ENCODE results near the gene VRK3. TPM values are rescaled to one million over a fixed set of nuclear protein-coding genes. Genes with fewer than 3 reads are reported as not detected.

The VRK3 gene
- total RNA-seq, 1 donor from 2014 or later = 43.4 TPM

- DNase-seq (ENCODE audit: low read depth, low spot score) = no peak
- TF ChIP-seq CTCF (conservative IDR thresholded peaks at IDR 0.05) = no peak
- Mint-ChIP-seq H3K4me1 (peaks cover 23% of the 10 kb centered on the region), H3K27me3 (ENCODE audit: low read depth) (no peaks in the 10 kb centered on the region), H3K4me3 (no peak overlapping the region), H3K27ac (ENCODE audit: unreplicated experiment) (no peak overlapping the region), H3K9me3 (no peaks in the 10 kb centered on the region), H3K36me3 (ENCODE audit: low read depth) (no peaks in the 10 kb centered on the region)
Measured at GRCh38 chr19:49952906-49953305, 72.3 kb downstream of the VRK3 start.

- no peak overlapping the region for H3K4me3 Mint-ChIP-seq
- no peak overlapping the region for H3K27ac Mint-ChIP-seq (ENCODE audit: unreplicated experiment)
- no peak for TF ChIP-seq CTCF (conservative IDR thresholded peaks at IDR 0.05)
Measured at GRCh38 chr19:49952479-49952836, 72.7 kb downstream of the VRK3 start.

GRCh38 chr19:49951806-49952478 lies 73.2 kb downstream of the VRK3 start:
- Mint-ChIP-seq H3K4me3 (no peak overlapping the region), H3K9me3 (no peaks in the 10 kb centered on the region), H3K27me3 (ENCODE audit: low read depth) (no peaks in the 10 kb centered on the region), H3K27ac (ENCODE audit: unreplicated experiment) (no peak overlapping the region), H3K36me3 (ENCODE audit: low read depth) (no peaks in the 10 kb centered on the region), H3K4me1 (peaks cover 23% of the 10 kb centered on the region)
- DNase-seq (ENCODE audit: low read depth, low spot score) = no peak
- no peak for TF ChIP-seq CTCF (conservative IDR thresholded peaks at IDR 0.05)

More at GRCh38 chr19:49952479-49952836, 72.7 kb downstream of the VRK3 start:
- Mint-ChIP-seq H3K4me1 (peaks cover 23% of the 10 kb centered on the region), H3K36me3 (ENCODE audit: low read depth) (no peaks in the 10 kb centered on the region), H3K9me3 (no peaks in the 10 kb centered on the region), H3K27me3 (ENCODE audit: low read depth) (no peaks in the 10 kb centered on the region)
- no peak for DNase-seq (ENCODE audit: low read depth, low spot score)

GRCh38 chr19:49950956-49951526 lies 74.1 kb downstream of the VRK3 start:
- Mint-ChIP-seq H3K36me3 (ENCODE audit: low read depth) (no peaks in the 10 kb centered on the region), H3K27ac (ENCODE audit: unreplicated experiment) (no peak overlapping the region), H3K9me3 (no peaks in the 10 kb centered on the region), H3K4me3 (no peak overlapping the region), H3K27me3 (ENCODE audit: low read depth) (no peaks in the 10 kb centered on the region), H3K4me1 (peaks cover 23% of the 10 kb centered on the region)
- no peak for TF ChIP-seq CTCF (conservative IDR thresholded peaks at IDR 0.05)
- DNase-seq (ENCODE audit: low read depth, low spot score) = no peak

- DNase-seq (ENCODE audit: low read depth, low spot score) = no peak
- TF ChIP-seq CTCF (conservative IDR thresholded peaks at IDR 0.05) = no peak
- H3K9me3 Mint-ChIP-seq = no peaks in the 10 kb centered on the region
- no peaks in the 10 kb centered on the region for H3K27me3 Mint-ChIP-seq (ENCODE audit: low read depth)
- H3K4me3 Mint-ChIP-seq = no peak overlapping the region
- H3K36me3 Mint-ChIP-seq (ENCODE audit: low read depth) = no peaks in the 10 kb centered on the region
- H3K4me1 Mint-ChIP-seq = peaks cover 23% of the 10 kb centered on the region
- no peak overlapping the region for H3K27ac Mint-ChIP-seq (ENCODE audit: unreplicated experiment)
Measured at GRCh38 chr19:49950590-49950948, 74.6 kb downstream of the VRK3 start.

Measured in neural crest cell (in vitro differentiated cells).